HuH-7.5 (cell line): ENCODE measurements around the gene MGP.

Source experiments
- DNase-seq: peaks from one replicate; pipeline ENCODE4 v3.0.0; 2011; ENCODE audit warnings: low spot score

MGP gene

GRCh38 chr12:14860490-14860889 is 25.2 kb downstream of the MGP start:
- DNase-seq: no peak

DNA sequence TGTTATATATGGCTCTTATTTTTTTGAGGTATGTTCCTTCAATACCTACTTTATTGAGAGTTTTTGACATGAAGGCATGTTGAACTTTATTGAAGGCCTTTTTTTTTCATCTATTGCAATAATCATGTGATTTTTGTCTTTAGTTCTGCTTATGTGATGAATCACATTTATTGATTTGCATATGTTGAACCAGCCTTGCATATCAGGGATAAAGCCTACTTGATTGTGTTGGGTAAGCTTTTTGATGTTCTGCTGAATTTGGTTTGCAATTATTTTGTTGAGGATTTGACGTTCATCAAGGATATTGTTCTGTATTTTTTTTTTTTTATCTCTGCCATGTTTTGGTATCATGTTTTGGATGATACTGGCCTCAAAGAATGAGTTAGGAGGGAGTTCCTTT is 27.1 kb downstream of the MGP start:
- DNase-seq: no peak

GRCh38 chr12:14854586-14855183 is 31.0 kb downstream of the MGP start:
- DNase-seq: no peak

GRCh38 chr12:14853961-14854360 is 31.7 kb downstream of the MGP start:
- DNase-seq: no peak

- DNase-seq: no peak
Observed at GRCh38 chr12:14852880-14853279, 32.8 kb downstream of the MGP start.

GRCh38 chr12:14850929-14851663 is 34.6 kb downstream of the MGP start:
- DNase-seq: no peak

DNA sequence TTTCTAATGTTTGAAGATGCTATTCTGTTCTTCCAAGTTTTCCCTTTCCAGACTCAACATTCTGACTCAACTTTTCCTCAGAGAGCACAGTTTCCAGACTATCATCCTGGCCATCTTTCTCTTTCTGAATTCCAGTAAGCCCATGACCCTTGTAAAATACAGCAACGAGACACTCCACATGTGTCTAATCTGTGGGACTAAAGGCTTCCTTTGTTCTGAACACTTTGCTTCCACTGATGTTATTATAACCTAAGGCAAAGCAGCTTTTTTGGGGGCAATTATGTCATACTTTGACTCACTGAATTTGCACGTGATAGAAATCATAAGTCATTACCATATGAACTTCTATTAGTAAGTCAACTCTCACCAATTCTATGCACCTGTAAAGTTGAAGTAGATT is 36.0 kb downstream of the MGP start:
- no peak for DNase-seq

GRCh38 chr12:14846876-14847580 is 38.6 kb downstream of the MGP start:
- DNase-seq: no peak

- DNase-seq: no peak
Observed at GRCh38 chr12:14846042-14846587, 39.5 kb downstream of the MGP start.

DNA sequence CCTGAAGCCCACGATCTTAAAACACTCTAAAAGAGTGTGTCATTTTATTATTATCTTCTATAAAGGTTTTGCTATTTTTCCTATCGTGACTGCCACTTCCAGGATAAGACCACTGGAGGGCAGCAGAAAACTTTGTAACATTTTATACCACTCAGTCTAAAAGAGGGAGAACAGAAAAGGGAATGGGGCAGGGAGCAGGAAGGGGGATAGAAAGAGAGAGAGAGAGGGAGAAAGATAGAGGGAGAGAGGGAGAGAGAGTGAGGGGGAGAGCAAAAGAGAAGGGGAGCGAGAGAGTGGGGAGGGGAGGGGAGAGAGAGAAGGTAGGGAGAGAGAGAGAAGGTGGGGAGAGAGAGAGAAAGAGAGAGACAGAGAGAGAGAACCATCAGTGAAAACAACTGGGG is 40.3 kb downstream of the MGP start:
- peak; percentile 46 for DNase-seq

- DNase-seq: no peak
Observed at GRCh38 chr12:14844401-14844800, 41.3 kb downstream of the MGP start.

- DNase-seq: no peak
Observed at GRCh38 chr12:14843425-14843887, 42.2 kb downstream of the MGP start, which contains the start of gene ART4. Gene ART4, minus strand, starts transcription at chr12:14843526. Its CDS starts 413 bp downstream, at chr12:14843113.

DNA sequence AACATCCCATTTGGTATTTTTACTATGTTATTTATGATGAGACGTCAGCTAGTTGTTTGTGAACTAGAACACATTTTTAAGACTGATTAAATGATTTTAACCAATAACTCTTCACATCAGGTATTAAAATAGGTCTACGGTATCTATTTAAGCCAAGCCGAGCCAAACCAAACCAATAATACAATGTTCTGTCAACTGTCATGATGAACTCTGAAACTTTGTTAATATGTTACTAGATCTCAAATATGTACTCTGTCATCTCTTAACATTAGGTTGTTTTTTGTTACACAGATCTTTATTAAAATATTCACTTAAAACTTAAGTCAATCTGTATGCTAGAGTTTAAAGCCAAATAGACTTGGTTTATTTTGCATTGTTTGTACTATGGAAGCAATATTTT is 43.3 kb downstream of the MGP start:
- DNase-seq: no peak

- DNase-seq: peak; percentile 17
Observed at GRCh38 chr12:14841761-14842160, 43.9 kb downstream of the MGP start.

DNA sequence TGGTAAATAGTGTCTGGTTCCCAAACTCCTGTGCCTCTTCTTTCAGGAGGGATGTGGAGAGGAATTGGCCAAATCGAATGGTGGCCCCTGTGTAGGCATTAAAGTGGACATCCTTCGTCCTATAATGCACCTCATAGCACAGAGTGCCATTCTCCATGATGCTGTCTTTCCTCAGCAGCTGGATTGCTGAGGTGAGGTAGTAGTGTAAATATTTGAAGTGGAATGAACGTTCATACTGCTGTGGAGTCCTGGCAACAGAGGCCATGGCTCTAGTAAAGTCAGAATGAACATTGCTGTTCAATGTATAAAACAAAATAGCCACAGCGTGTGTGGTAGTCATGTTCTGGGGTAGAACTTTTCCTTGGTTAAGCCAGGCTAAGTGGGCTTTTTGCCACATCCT is 45.0 kb downstream of the MGP start:
- peak; percentile 15 for DNase-seq

GRCh38 chr12:14839262-14839661 is 46.4 kb downstream of the MGP start:
- DNase-seq: no peak

DNA sequence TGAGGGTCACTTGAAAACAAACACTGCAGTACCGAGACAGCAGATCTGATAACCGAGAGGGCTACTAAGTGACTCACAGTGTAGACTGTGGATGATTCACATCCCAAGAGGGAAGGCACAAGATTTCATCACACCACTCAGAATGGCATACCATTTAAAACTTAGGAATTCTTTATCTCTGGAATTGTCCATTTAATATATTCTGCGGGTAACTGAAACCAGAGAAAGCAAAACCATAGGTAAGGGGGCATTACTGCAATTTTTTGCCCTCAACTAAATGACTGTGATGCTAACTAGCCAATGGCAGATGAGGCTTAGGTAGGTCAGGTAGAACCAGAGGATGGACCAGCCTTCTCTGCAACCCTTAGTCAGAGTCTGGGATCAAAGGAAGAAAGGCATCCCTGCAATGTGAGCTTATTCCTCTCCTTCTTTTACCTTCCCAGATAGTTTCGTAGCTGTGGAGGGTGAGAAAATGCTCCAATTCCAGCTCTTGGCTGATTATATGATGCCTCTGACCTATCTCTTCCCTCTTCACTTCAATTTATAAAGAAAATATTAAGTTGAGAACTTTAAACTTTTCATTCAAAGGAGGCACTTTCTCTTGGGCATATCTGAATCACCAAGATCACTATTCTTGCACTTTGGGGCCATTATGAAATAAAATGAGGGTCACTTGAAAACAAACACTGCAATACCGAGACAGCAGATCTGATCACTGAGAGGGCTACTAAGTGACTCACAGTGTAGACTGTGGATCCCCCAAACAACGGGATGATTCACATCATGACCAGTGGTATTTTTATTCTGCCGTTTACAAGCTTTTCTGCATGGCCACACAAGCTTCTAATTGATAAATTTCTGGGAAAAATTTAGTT is 49.1 kb downstream of the MGP start:
- DNase-seq: no peak

GRCh38 chr12:14834509-14834908 is 51.1 kb downstream of the MGP start:
- no peak for DNase-seq

- DNase-seq: no peak
Observed at GRCh38 chr12:14833952-14834351, 51.7 kb downstream of the MGP start.

GRCh38 chr12:14833336-14833735 is 52.3 kb downstream of the MGP start:
- no peak for DNase-seq
